ENCODE measurements around the gene MCMBP. TPM values are rescaled to one million over a fixed set of nuclear protein-coding genes. Genes with fewer than 3 reads are reported as not detected.

The MCMBP gene
- 10 to 100 TPM; 24.0 to 41.9 (median 27.9) TPM for total RNA-seq
- polyA plus RNA-seq, result 10 to 100 TPM in 1 of 2 donors, 1 to 10 TPM in 1; 9.2 to 24.3 TPM
- long read RNA-seq, donor 1, full-length matches to known transcripts, result 40 of 59 reads
- long read RNA-seq, donor 1, partial matches to known transcripts, result 2 of 59 reads
- long read RNA-seq, donor 1, other reads (novel, unspliced or antisense), result 17 of 59 reads
- long read RNA-seq, donor 2, full-length matches to known transcripts, result 60 of 71 reads
- long read RNA-seq, donor 2, partial matches to known transcripts, result 6 of 71 reads
- long read RNA-seq, donor 2, other reads (novel, unspliced or antisense), result 5 of 71 reads
- long read RNA-seq, donor 3, full-length matches to known transcripts, result 7 of 31 reads
- long read RNA-seq, donor 3, partial matches to known transcripts, result 12 of 31 reads
- long read RNA-seq, donor 3, other reads (novel, unspliced or antisense), result 12 of 31 reads

- ATAC-seq (no peak), DNase-seq (no peak)
- no peaks in the 10 kb centered on the region for H3K9me3 ChIP-seq
- H3K36me3 ChIP-seq, result no peaks in the 10 kb centered on the region
- H3K27ac ChIP-seq, result peak within 1 kb of the TSS; percentile 78 to 98 (median 92)
- WGBS, 2 donors, result 0 to 1% methylated on average over 31 to 41 of the region's 42 CpGs
- no peak for TF ChIP-seq CTCF (IDR thresholded peaks at IDR 0.05)
- peaks cover 0 to 48% (median 30%) of the 10 kb centered on the region in 9 donors for H3K4me1 ChIP-seq
- peak within 1 kb of the TSS; percentile 54 to 92 (median 79) for H3K4me3 ChIP-seq
- intact Hi-C loops (cut with DNase I), result loop anchor here in 4 of 10 donors (1.0 to 10.0 kb wide), 6 partner anchors 18 to 278 kb away; partner anchors contain the start of genes SEC23IP (in 2 of the 4), TIAL1 (in 2 of the 4) and INPP5F (in 1 of the 4)
- H3K27me3 ChIP-seq, result no peaks in the 10 kb centered on the region
These were observed at the start of gene MCMBP for GRCh38 chr10:119872610-119872859. TSS of gene MCMBP (minus strand) at chr10:119872843. CDS start at chr10:119872584, 259 bp downstream.

- Histone ChIP-seq H3K9me3 (no peaks in the 10 kb centered on the region), H3K4me1 (peaks cover 0 to 14% (median 0%) of the 10 kb centered on the region in 9 donors), H3K4me3 (no peak overlapping the region), H3K27ac (peak overlapping the region in 1 of 10 donors; percentile 71), H3K27me3 (no peaks in the 10 kb centered on the region), H3K36me3 (peaks cover 0 to 100% (median 52%) of the 10 kb centered on the region in 9 donors)
- TF ChIP-seq CTCF (IDR thresholded peaks at IDR 0.05), result no peak
- ATAC-seq (no peak), DNase-seq (no peak)
- 86 to 90% methylated on average over 1 of the region's 1 CpG for WGBS, 2 donors
- intact Hi-C loops (cut with DNase I), result loop anchor here in 2 of 10 donors (5.0 to 10.0 kb wide), 2 partner anchors 65 to 233 kb away; no protein-coding TSS in a partner anchor
These were observed 47.2 kb upstream of the MCMBP start for GRCh38 chr10:119919826-119920225.

GRCh38 chr10:119919271-119919670 is 46.6 kb upstream of the MCMBP start:
- 94 to 97% methylated on average over 3 of the region's 3 CpGs for WGBS, 2 donors
- Histone ChIP-seq H3K27ac (peak overlapping the region in 1 of 10 donors; percentile 71), H3K4me1 (peaks cover 0 to 14% (median 0%) of the 10 kb centered on the region in 9 donors), H3K36me3 (peaks cover 0 to 100% (median 53%) of the 10 kb centered on the region in 9 donors), H3K27me3 (no peaks in the 10 kb centered on the region), H3K4me3 (no peak overlapping the region), H3K9me3 (no peaks in the 10 kb centered on the region)
- intact Hi-C loops (cut with DNase I), result loop anchor here in 1 of 10 donors (5.0 kb wide), 1 partner anchor 232 kb away; no protein-coding TSS in a partner anchor
- ATAC-seq (no peak), DNase-seq (no peak)
- no peak for TF ChIP-seq CTCF (IDR thresholded peaks at IDR 0.05)

- ATAC-seq (no peak), DNase-seq (no peak)
- no peaks in the 10 kb centered on the region for H3K27me3 ChIP-seq
- no peaks in the 10 kb centered on the region for H3K9me3 ChIP-seq
- intact Hi-C loops (cut with DNase I), result loop anchor here in 1 of 10 donors (5.0 kb wide), 1 partner anchor 230 kb away; no protein-coding TSS in a partner anchor
- peaks cover 0 to 100% (median 53%) of the 10 kb centered on the region in 9 donors for H3K36me3 ChIP-seq
- H3K27ac ChIP-seq, result no peak overlapping the region
- H3K4me3 ChIP-seq, result no peak overlapping the region
- H3K4me1 ChIP-seq, result peaks cover 0 to 14% (median 0%) of the 10 kb centered on the region in 9 donors
- 80 to 84% methylated on average over 3 of the region's 3 CpGs for WGBS, 2 donors
- TF ChIP-seq CTCF (IDR thresholded peaks at IDR 0.05), result peak in 2 of 9 donors; percentile 10 to 14
These were observed 45.1 kb upstream of the MCMBP start for GRCh38 chr10:119917777-119918176.

Measured in heart right ventricle (tissue), 16 donors.